Measurements from ENCODE around the gene LRRC7. TPM values are rescaled to one million over a fixed set of nuclear protein-coding genes. Genes with fewer than 3 reads are reported as not detected.
"Not testable (repeated sequence)": the region's sequence is repeated elsewhere in the genome, so short reads cannot be mapped to it uniquely, and the experiment has no call there.

The LRRC7 gene
- total RNA-seq, 1 experiment from 2014 or later = 0.12 TPM

DNA sequence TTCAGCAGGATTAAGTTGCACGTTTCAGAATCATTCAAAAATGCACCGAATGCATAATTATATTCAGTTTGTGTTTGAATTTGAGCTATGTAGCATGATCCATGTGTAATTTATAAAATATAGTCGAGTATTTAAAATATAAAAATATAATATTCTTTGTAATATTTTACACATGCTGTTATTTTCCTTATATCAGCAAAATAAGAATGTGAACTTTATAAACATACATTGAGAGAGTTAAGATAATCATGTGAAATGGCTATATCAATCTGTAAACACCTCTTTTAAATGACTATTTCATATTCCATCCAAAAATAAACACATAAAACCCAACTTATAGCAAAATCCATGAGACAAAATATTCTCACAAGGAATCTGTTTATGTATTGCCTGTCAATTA lies 303.7 kb downstream of the LRRC7 start:
- DNase-seq (ENCODE audit: low read depth) = no peak

DNA sequence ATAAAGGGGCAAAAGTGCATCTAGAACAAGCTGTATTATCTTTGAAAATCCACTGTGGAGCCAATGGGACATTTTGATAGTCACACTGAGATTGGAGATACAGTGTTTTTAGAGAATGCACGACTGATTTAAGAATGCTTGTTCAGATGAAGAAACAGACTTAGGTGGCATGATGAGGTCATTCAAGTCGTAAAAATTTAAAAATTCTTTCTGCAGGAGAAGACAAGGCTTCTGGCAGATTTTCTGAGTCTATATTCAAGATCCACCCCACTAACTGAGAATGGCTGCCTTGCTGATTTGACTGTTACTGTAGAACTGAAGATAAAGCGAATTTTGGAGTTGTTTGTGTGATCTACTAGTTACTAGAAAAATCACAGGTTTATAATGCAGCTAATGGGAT lies 310.6 kb downstream of the LRRC7 start:
- DNase-seq (ENCODE audit: low read depth) = no peak

DNA sequence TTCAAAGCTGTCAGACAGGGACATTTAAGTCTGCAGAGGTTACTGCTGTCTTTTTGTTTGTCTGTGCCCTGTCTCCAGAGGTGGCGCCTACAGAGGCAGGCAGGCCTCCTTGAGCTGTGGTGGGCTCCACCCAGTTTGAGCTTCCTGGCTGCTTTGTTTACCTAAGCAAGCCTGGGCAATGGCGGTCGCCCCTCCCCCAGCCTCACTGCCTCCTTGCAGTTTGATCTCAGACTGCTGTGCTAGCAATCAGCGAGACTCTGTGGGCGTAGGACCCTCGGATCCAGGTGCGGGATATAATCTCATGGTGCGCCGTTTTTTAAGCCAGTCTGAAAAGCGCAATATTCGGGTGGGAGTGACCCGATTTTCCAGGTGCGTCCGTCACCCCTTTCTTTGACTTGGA lies 320.3 kb downstream of the LRRC7 start:
- DNase-seq (ENCODE audit: low read depth) = not testable (repeated sequence)

DNA sequence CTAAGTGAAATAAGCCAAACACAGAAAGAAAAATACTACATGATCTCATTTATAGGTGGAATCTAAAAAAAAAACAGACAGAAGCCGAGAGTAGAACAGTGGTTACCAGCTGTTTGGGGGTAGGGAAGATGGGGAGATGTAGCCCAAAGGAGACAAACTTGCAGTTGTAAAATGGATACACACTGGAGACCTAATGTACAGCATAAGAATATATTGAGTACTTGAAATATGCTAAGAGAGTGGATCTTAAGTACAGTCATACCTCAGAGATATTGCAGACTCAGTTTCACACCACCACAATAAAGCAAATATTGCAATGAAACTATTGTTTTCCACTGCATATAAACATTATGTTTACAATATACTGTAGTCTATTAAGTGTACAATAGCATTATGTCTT lies 320.9 kb downstream of the LRRC7 start:
- no peak for DNase-seq (ENCODE audit: low read depth)

DNA sequence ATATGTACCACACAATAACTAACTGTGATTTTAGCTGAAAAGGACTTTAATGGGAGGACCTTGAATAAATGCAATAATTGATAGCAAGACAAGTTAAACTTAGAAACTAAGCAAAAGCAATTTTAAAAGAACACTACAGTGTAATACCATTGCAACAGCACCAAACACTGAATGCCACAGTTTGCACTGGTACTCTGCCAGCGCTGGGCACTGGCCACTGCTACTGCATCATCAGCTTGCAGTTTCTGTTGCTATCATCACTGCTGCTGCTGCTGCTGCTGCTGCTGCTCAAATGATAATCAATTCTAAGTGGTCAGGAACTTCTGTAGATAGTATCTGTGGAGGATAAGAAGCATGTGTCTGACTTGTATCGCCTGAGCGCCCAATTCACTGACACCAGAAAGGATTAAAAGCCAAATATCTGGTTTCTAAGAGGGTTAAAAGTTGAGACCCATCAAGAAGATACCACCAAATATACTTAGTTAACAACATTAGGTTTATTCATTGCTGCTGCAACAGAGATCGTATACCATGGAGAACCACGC lies 330.8 kb downstream of the LRRC7 start:
- DNase-seq (ENCODE audit: low read depth) = no peak

DNA sequence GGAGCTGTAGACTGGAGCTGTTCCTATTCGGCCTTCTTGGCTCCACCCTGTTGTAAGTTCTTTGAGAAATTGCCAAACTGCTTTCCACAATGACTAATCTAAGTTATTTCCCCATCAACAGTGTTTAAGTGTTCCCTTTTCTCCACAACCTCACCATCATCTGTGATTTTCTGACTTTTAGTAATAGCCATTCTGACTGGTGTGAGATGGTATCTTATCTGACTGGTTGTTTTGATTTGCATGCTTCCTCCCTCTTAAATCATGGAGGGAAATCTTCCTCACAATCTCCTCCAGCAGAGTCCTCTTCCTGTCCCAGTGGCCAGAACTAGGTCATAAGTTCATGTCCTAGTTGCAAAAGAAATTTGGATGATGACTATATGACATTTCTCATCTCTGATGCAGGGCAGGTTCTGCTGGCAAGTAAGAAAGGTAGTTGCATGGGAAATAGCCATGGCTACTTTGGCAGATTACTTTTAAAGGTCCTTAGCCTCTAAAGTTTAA lies 343.6 kb downstream of the LRRC7 start:
- peak; percentile 5 for DNase-seq (ENCODE audit: low read depth)

DNA sequence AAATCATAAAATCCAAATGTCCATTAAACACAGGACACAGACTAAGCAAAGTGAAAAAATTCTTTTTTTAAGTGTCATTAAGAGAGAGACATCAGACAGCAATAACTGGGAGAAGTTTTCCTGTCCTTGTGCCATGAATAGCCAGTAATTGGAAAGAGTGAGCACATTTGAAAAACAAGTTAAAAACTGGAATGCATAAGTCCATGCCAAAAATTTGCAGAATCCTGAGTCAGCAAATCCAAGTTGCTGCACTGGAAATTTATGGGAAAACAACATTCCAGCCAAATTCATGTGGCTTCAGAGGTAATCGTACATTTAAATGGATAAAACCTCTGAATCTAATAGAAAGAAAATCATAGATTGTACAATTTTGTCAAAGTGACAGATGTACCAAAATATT lies 346.3 kb downstream of the LRRC7 start:
- DNase-seq (ENCODE audit: low read depth) = peak; percentile 3

DNA sequence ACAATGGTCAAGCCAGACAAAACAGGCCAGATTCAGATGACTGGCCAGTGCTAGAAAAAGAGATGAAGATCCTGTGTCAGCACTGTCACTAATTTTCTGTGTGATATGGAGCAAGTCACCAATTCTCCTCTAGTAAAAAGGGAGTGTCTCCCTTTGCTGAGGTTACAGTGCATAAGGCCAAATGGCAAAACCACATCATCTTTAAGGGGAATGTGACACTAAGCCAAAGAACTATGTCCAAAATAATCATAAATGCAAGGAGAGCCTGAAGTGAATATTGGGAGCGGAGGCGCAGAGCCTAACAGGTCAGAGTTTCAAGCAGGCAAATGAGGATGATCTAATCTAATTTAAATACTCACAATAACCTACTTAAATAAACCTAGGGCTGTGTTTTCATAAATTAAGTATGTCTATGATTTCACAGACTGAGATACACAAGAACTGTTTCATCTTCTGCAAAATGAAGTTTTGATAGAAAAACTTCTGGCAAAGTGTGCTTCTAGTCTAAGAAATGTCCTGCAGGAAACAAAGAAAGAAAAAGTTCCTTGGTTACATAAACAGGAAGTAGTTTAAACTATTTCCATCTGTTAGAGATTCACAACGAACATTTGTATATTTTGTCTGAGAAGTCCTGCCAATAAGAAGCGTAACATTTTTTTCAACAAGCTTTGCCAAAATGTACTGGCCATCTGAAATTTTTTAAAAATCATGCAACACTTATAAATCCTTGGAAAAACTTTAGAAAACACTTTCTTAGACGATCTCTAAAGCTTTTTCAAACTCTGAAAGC lies 347.4 kb downstream of the LRRC7 start:
- peak; percentile 3 for DNase-seq (ENCODE audit: low read depth)

DNA sequence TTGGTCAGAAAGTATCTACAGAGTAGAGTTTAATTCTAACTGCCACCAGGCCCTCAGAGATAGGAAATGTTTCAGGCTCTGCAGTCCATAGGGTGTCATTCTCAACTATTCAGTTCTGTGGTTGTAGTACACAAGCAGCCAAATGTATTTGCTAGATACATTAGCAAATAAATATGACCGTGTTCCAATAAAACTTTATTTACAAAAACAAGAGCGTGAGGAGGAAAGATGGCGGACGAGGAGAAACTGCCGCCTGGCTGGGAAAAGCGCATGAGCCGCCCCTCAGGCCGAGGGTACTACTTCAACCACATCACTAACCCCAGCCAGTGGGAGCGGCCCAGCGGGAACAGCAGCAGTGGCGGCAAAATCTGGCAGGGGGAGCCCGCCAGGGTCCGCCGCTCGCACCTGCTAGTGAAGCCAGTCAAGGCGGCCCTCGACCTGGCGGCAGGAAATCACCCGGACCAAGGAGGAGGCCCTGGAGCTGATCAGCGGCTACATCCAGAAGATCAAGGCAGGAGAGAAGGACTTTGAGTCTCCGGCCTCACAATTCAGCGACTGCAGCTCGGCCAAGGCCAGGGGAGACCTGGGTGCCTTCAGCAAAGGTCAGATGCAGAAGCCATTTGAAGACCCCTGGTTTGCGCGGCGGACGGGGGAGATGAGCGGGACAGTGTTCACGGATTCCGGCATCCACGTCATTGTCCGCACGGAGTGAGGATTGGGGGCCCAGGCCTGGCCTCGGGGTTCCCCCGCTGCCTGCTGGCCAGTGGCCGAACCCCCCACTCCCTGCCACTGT lies 351.6 kb downstream of the LRRC7 start:
- DNase-seq (ENCODE audit: low read depth) = no peak

DNA sequence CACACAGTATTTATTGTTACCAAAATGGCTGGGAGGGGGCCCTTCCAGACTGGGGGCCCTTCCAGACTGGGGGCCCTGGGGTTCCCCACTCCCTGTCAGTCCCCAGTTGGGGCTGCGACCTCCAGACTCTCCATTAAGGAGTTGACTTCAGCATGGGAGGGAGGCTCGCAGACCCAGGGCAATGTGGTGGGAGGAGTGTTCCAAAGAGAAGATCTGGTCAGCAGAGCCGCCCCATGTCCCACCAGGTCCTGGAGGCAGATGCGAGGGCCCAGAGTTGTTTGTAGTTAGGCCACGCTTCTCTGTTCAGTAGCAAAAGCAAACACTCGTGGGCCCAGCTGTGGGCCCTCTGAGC lies 352.2 kb downstream of the LRRC7 start:
- no peak for DNase-seq (ENCODE audit: low read depth)

DNA sequence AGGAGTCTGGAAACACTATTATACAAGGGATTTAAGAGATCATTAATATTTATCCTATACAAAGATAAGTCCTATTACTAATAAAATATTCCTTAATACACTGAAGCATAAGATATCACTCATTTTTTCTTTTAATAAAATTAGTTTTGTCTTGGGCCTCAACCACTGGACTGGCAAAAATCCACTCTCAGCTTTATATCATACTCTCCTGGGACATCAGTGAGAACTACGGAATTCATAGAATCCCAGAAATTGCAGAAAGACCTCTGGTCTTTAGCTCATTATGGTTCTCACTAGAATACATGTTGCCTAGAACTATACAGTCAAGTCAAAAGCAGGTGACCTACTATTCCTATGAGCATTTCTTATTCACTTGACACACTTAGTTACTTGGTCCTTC lies 352.7 kb downstream of the LRRC7 start:
- no peak for DNase-seq (ENCODE audit: low read depth)

DNA sequence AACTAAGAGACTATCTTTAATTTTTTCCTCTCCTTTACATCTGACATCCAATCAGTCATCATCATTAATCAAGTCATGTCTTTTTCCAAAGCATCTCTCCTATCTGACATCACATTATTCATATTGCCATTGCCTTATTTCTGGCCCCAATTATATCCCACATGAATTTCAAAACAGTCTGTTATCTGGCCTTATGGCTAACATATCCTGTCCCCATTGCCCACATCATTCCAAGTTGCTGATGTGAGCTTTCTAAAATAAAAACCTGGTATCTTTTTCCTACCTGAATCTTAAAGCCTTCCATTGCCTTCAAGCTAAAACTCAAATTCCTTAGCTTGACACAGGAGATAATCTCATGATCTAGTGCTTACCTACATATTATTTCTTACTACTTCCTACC lies 353.8 kb downstream of the LRRC7 start:
- no peak for DNase-seq (ENCODE audit: low read depth)

DNA sequence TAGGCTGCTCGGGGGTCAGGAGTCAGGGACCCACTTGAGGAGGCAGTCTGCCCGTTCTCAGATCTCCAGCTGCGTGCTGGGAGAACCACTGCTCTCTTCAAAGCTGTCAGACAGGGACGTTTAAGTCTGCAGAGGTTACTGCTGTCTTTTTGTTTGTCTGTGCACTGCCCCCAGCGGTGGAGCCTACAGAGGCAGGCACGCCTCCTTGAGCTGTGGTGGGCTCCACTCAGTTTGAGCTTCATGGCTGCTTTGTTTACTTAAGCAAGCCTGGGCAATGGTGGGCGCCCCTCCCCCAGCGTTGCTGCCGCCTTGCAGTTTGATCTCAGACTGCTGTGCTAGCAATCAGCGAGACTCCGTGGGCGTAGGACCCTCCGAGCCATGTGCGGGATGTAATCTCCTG lies 360.5 kb downstream of the LRRC7 start:
- DNase-seq (ENCODE audit: low read depth) = not testable (repeated sequence)

DNA sequence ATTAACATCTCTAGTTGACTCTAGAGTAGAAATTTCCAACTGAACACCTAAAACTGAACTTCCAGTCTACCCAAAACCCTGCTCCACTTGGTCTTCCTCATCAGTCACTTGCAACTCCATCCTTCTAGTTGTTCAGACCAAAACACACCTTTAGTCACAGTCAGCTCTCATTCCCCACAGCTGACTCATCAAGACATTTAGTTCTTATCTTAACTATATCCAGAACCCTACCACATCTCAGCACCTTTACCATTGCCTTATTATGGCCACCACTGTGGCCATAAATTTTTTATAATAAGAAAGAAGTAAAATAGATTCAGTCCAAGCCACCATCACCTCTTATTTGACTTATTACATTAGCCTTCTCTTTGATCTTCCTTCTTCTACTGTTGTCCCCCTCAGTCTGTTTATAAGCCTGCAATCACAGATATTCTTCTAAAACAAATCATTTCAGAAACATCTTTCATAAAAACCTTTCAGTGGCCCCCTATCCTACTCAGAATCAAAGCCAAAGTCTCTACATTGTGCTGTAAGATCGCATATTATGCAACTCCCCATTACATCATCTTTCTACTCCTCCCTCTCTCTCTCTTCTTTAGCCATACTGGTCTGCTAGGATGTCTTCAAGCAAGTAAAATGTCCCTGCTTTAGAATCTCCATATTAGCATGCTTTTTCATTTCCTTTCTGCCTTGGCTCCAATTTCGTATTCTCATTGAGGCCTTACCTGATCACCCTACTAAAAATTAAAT lies 361.8 kb downstream of the LRRC7 start:
- no peak for DNase-seq (ENCODE audit: low read depth)

DNA sequence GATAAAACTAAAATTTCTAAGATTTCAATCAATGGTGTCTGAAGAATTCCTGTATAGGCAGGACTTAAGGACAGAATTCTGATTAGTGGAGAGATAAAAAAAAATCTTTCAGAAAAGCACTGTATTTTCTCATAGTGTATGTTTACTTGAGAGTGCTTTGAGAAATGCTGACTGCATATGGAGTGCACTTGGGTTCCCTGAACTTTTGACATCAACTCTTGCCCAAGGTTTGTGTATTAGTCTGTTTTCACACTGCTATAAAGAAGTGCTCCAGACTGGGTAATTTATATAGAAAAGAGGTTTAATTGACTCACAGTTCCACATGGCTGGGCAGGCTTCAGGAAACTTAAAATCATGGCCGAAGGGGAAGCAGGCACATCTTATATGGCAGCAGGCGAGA lies 362.7 kb downstream of the LRRC7 start:
- no peak for DNase-seq (ENCODE audit: low read depth)

DNA sequence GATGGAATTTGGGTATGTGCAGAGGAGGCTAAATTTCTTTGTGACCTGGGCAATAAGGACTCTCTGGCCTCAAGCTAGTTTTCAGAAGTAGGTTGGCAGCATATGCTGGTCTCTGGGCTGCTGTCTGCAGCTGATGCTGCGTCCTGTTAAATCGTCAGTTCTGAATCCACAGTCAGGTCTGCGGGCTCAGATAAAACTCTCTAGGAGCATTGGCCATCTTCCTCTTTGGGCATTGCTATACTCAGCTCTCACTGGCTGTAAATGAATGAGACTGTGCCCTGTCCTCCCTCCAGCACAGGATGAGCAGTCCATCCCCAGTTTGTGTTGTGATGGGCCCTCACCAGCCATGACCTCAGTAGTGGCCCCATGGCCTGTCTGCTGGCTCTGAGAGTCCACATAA lies 365.0 kb downstream of the LRRC7 start:
- no peak for DNase-seq (ENCODE audit: low read depth)

DNA sequence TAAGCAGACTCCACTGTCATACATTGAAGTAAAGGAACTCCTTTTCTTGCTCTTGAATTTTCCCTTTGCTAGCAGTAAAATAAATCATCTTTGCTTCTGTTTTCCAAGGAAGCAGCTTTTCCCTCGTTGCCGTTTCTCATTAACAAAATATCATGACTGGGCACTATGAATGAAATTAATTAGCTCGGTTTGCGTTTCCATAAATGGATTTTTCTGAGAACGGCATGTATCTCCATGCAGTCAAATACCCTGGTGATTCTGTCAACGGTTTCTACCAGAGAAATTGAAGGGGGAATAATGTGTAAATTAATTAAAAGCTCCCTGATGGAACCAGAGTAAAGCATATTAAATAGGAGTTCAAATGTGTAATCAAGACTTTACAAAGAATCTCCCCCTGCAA lies 372.5 kb downstream of the LRRC7 start:
- DNase-seq (ENCODE audit: low read depth) = no peak

DNA sequence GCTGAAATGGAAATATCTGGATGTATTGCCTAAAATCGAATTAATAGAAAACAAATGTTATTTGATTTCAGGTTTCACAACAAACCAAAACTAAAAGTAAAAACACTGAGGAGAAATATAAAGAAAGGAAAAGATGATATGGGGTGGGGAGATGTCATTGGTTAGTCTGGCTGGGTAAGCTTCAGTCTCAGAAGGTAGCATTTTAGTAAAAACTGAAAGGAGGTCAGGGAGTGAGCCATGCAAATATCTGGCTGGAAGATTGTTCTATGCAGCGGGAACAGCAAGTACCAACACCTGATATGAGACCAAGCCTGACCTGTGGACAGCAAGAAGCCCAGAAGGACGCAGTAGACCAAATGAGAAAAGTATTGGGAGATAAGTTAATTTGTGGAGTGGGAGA lies 373.1 kb downstream of the LRRC7 start:
- no peak for DNase-seq (ENCODE audit: low read depth)

DNA sequence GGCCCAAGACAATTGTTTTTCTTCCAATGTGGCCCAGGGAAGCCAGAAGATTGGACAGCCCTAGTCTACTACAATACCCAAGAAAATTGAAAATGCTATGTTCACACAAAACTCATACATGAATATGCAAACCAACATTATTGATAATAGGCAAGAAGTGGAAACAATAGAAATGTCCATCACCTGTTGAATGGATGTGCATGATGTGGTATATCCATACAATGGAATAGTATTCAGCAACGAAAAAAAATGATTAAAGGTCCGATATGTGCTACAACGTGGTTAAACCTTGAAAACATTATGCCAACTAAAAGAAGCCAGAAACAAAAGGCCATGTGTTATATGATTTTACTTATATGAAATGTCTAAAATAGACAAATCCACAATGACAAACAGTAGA lies 375.3 kb downstream of the LRRC7 start:
- DNase-seq (ENCODE audit: low read depth) = no peak

DNA sequence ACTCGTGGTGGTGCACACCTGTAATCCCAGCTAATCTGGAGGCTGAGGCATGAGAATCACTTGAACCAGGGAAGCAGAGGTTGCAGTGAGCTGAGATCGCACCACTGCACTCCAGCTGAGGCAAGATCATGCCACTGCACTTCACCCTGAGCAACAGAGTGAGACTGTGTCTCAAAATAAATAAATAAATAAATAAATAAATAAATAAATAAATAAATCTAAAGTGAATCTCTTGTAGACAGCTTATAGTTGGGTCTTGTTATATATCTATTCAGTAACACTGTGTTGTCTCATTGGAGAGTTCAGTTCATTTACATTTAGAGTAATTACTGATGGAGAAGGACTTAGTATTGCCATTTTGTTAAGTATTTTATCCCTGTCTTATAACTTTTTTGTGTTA lies 379.2 kb downstream of the LRRC7 start:
- no peak for DNase-seq (ENCODE audit: low read depth)

DNA sequence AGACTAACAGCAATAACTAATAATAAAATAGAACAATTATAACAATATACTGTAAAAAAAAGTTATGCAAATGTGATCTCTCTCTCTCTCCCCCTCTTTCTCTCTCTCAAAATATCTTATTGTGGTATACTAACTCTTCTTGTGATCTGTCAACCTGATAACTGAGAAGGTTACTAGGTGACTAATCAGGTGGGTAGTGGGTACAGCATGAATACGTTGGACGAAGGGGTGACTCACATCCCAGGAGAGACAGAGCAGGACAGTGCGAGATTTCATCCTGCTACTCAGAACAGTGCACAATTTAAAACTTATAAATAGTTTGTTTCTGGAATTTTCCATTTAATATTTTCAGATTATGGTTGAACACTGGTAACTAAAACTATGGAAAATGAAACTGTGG lies 380.1 kb downstream of the LRRC7 start:
- no peak for DNase-seq (ENCODE audit: low read depth)

DNA sequence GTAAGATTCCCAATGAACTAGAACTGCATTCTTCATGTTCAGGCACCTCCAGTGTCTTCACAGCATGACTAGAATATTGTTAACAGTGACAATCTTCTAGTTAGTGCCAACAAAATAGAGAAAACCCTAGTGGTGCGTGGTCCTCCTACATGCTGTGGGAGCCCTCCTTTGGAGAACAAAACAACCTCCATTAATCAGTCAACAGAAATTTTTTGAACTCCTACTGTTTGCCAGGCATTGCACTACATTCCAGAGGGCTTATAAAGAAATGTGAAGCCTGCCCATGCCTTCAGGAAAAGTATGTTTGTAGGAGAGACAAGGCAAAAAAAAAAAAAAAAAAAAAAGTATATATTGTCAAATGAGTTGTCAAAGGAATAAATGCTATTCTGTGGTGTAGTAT lies 385.0 kb downstream of the LRRC7 start:
- DNase-seq (ENCODE audit: low read depth) = no peak

All from RPMI7951 (cell line).